ENCODE measurements around the gene RPL22.

Gene RPL22

GRCh38 chr1:6199298-6200187, at the start of gene RPL22:
TSS of gene RPL22 (minus strand) at chr1:6199595. CDS start at chr1:6199573, 22 bp downstream.
- peak; percentile 87 for FAIRE-seq
- peak; percentile 62 for TF ChIP-seq POLR2A (IDR thresholded peaks at IDR 0.05; ENCODE audit: low read depth, low read length)
- DNase-seq (ENCODE audit: insufficient read length, low spot score): peak; percentile 81

- DNase-seq (ENCODE audit: insufficient read length, low spot score) (no peak), FAIRE-seq (no peak)
- no peak for TF ChIP-seq POLR2A (IDR thresholded peaks at IDR 0.05; ENCODE audit: low read depth, low read length)
Observed at GRCh38 chr1:6248161-6248776, 48.9 kb upstream of the RPL22 start.

- FAIRE-seq: no peak
Observed at GRCh38 chr1:6247651-6248050, 48.3 kb upstream of the RPL22 start.

DNA sequence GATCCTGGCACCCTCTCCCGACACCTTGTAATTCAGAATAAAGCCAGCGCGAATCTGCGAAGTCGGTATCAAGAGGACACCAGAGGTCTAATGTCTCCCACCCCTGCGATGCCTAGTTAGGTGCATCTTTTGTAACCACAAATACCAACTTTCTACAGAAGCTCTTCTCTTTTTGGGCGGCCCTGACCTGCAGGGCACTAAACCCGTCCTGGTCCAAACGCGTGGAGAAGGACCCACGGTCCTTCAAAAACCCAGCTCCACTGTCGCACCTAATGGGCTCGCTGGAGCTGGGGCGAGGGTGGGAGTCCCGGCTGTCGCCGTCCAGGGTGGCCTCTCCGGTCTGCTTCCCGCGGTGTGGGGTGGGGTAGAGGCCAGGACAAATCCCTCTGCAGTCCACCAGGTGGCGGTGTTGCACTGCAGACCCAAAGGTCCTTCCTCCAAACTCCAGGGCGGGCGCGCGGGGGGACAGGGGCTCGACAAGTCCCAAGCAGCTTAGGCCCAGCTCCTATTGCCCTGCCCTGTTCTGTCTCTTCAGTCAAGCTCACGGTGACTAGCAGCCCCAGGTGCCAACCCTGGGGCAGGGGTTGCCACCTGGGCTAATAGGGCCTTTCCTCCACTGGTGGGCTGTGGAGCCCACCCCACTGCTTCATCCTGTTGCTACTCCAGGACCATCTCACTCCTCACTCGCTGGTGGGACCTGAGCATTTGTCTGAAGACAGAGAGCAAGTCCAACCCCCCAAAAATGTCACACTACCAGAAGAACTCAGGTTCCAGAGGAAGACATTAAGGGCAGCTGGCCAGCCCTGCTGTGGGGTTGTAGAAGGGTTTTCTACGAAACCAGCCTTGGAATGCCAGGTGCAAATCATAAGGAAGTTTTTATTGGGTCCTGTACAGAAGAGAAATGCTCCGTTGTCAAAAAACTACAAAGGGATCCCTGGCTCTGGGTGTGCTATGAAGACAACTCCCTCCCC, 47.4 kb upstream of the RPL22 start:
- peak; percentile 94 for DNase-seq (ENCODE audit: insufficient read length, low spot score)
- no peak for FAIRE-seq

More at GRCh38 chr1:6247651-6248050, 48.3 kb upstream of the RPL22 start:
- no peak for DNase-seq (ENCODE audit: insufficient read length, low spot score)
- TF ChIP-seq POLR2A (IDR thresholded peaks at IDR 0.05; ENCODE audit: low read depth, low read length): no peak

GRCh38 chr1:6245869-6246496, 46.6 kb upstream of the RPL22 start:
- FAIRE-seq (no peak), DNase-seq (ENCODE audit: insufficient read length, low spot score) (no peak)
- TF ChIP-seq POLR2A (IDR thresholded peaks at IDR 0.05; ENCODE audit: low read depth, low read length): no peak

More for the DNA sequence above, 47.4 kb upstream of the RPL22 start:
- TF ChIP-seq POLR2A (IDR thresholded peaks at IDR 0.05; ENCODE audit: low read depth, low read length): no peak

- DNase-seq (ENCODE audit: insufficient read length, low spot score): peak; percentile 87
- FAIRE-seq: no peak
- no peak for TF ChIP-seq POLR2A (IDR thresholded peaks at IDR 0.05; ENCODE audit: low read depth, low read length)
Observed at GRCh38 chr1:6245086-6245868, 45.9 kb upstream of the RPL22 start.

- FAIRE-seq: no peak
- no peak for TF ChIP-seq POLR2A (IDR thresholded peaks at IDR 0.05; ENCODE audit: low read depth, low read length)
- no peak for DNase-seq (ENCODE audit: insufficient read length, low spot score)
Observed at GRCh38 chr1:6244401-6245049, 45.1 kb upstream of the RPL22 start.

DNA sequence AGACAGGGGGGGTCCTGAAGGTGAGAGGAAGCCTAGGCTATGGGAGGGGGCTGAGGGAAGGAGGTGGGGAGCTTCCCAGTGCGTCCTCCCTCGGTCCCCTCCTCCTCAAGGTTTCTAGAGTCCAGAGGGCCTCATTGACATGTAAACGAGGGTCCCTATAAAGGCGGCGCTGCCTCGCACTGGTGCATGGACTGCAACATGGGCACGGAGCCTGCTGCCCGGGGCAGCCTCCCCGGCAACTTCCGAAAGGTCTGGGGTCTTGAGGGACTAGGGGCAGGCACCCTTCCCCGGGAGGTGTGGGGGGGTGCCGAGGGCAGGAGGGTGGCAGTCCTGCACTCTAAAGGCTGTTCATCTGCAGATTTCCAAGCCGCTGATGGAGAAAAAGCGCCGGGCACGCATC, 44.6 kb upstream of the RPL22 start, which contains the start of gene HES3:
TSS of gene HES3 (plus strand) at position 187 of the 400 bp plus-strand sequence. CDS start at position 374, 187 bp downstream.
- DNase-seq (ENCODE audit: insufficient read length, low spot score) (no peak), FAIRE-seq (no peak)
- TF ChIP-seq POLR2A (IDR thresholded peaks at IDR 0.05; ENCODE audit: low read depth, low read length): no peak

GRCh38 chr1:6243053-6243834, 43.8 kb upstream of the RPL22 start:
- FAIRE-seq: no peak
- TF ChIP-seq POLR2A (IDR thresholded peaks at IDR 0.05; ENCODE audit: low read depth, low read length): no peak
- DNase-seq (ENCODE audit: insufficient read length, low spot score): no peak

DNA sequence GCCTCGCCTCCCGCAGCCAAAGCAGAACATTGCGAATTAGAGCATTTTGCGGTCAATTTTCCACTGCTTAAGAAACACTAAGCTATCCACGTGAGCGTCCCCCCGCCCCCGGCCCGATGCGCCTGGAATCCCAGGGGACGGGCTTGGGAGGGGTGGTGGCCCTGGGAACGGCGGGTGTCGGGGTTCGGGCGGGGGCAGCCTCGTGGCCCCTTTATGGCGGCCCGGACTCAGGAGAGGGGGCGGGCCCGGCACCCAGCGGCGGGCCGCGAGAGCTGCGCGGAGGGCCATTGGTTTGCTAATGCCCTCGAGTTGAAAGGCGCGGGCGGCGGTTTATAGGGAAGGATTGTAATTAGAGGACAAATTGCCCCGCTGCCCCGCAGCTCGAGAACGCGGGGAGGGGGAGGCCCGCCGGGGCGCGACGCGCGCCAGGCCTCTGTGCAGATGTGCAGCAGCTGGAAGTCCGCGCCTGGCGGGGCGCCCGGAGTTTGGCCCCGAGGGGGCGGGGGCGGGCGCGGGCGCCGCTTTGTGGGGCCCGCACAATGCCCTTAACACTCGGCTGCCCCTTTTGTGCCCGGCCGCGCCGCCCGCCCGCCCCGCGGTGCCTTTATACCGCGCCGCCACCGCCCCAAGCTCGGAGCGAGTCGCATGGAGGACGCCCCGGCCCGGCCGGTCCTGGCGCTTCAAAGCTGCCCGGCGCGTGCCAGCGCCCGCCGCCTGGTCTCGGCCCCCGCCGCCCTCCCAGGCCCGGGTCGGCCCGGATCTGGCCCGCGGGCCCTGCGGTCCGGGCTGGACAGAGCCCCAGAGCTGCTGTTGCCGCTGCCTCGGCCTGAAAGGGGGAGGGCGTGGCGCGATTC, 42.7 kb upstream of the RPL22 start:
- no peak for TF ChIP-seq POLR2A (IDR thresholded peaks at IDR 0.05; ENCODE audit: low read depth, low read length)
- no peak for DNase-seq (ENCODE audit: insufficient read length, low spot score)
- FAIRE-seq: no peak
